HepG2 (cell line): ENCODE data around the gene GRIN3B. TPM values are rescaled to one million over a fixed set of nuclear protein-coding genes. Genes with fewer than 3 reads are reported as not detected.

Experiments
- ATAD3A ChIP-seq: sonication (generic); formaldehyde crosslinking; IDR thresholded peaks from 2 replicates; pipeline ENCODE4 v1.4.0; 2020; ENCODE audit warnings: missing genetic modification reagents
- ATF2 ChIP-seq: sonication (generic); formaldehyde crosslinking; IDR thresholded peaks from 2 replicates; pipeline ENCODE4 v1.4.0; 2020; ENCODE audit warnings: missing genetic modification reagents
- CBX1 ChIP-seq: IDR thresholded peaks from one replicate; pipeline ENCODE4 v1.6.1; 2016; ENCODE audit warnings: antibody characterized with exemption, low read depth
- GATA4 ChIP-seq: sonication (generic); IDR thresholded peaks from 2 replicates; pipeline ENCODE4 v1.6.1; 2016; ENCODE audit warnings: antibody characterized with exemption, low read depth, borderline replicate concordance
- HDAC6 ChIP-seq: fragments of 200-600 bp; sonication (generic); IDR thresholded peaks from 2 replicates; pipeline ENCODE4 v1.7.0; 2017; ENCODE audit warnings: mild to moderate bottlenecking, antibody characterized with exemption, low read length, low read depth
- NFATC3 ChIP-seq: sonication (generic); formaldehyde crosslinking; IDR thresholded peaks from 2 replicates; pipeline ENCODE4 v1.5.1; 2020; ENCODE audit warnings: mild to moderate bottlenecking, missing genetic modification reagents
- NFYC ChIP-seq: IDR thresholded peaks from 2 replicates; pipeline ENCODE4 v1.6.1; 2016; ENCODE audit warnings: missing genetic modification reagents, missing compliant biosample characterization
- PTBP1 ChIP-seq: fragments of 200-400 bp; formaldehyde crosslinking; IDR thresholded peaks from 2 replicates; pipeline ENCODE4 v1.6.1; 2018; ENCODE audit warnings: low read length, low read depth; ENCODE audit not compliant: poor library complexity, severe bottlenecking
- SIX1 ChIP-seq: sonication (generic); formaldehyde crosslinking; IDR thresholded peaks from 2 replicates; pipeline ENCODE4 v1.4.0; 2020; ENCODE audit warnings: missing genetic modification reagents, borderline replicate concordance
- SMC3 ChIP-seq: IDR thresholded peaks from 2 replicates; pipeline ENCODE4 v1.6.1; 2011; ENCODE audit warnings: low read length, improper control_type of control experiment
- TFDP1 ChIP-seq: IDR thresholded peaks from 2 replicates; pipeline ENCODE4 v1.6.1; 2016; ENCODE audit warnings: missing compliant biosample characterization, missing genetic modification reagents, borderline replicate concordance
- TMF1 ChIP-seq: sonication (generic); formaldehyde crosslinking; IDR thresholded peaks from 2 replicates; pipeline ENCODE4 v1.8.1; 2022; ENCODE audit warnings: low read depth, missing genetic modification reagents
- ZMYM2 ChIP-seq: sonication (generic); formaldehyde crosslinking; IDR thresholded peaks from 2 replicates; pipeline ENCODE4 v1.8.0; 2022; ENCODE audit warnings: mild to moderate bottlenecking, missing genetic modification reagents
- ZNF225 ChIP-seq: sonication (generic); formaldehyde crosslinking; IDR thresholded peaks from 2 replicates; pipeline ENCODE4 v1.4.0; 2020; ENCODE audit warnings: mild to moderate bottlenecking, missing genetic modification reagents
- ZNF337 ChIP-seq: sonication (generic); formaldehyde crosslinking; IDR thresholded peaks from 2 replicates; pipeline ENCODE4 v1.5.1; 2020; ENCODE audit warnings: missing genetic modification reagents, low read depth, mild to moderate bottlenecking, borderline replicate concordance
- polyA plus RNA-seq, 8 experiments: library from polyadenylated mRNA; depleted of rRNA in 3 of 8; stranded (reverse) in 7 of 8; unstranded in 1 of 8; fragments of >200 nt; fragmentation: Illumina TruSeq in 4 of 8; extraction: Trizol in 4 of 8; gene quantifications; 2 replicates each; pipeline versions ENCODE4 v1.2.1 to v1.2.3, GENCODE V29; 2011 to 2016; ENCODE audit warnings: low read depth in 4 of 8, missing spikeins in 1 of 8, mixed read lengths in 1 of 8; ENCODE audit not compliant: insufficient read depth in 1 of 8
- total RNA-seq, 5 experiments: library from RNA; depleted of rRNA; stranded (reverse); fragments of >200 nt; fragmentation: Illumina TruSeq; extraction: Trizol; gene quantifications; 2 replicates each; pipeline ENCODE4 v1.2.3, GENCODE V29; 2016; ENCODE audit warnings: low read depth in 1 of 5
- TF ChIP-seq, protein P1 (sequence below): sonication (generic); formaldehyde crosslinking; IDR thresholded peaks from 2 replicates; pipeline ENCODE4 v1.8.0; 2022; ENCODE audit warnings: low read depth, missing genetic modification reagents
- TF ChIP-seq, protein P2 (sequence below): sonication (generic); formaldehyde crosslinking; conservative IDR thresholded peaks from 2 replicates; pipeline ENCODE4 v1.8.0; 2022; ENCODE audit warnings: low read depth, missing genetic modification reagents

Gene GRIN3B
- total and polyA plus RNA-seq, 2 of the 13 experiments (the other 11 are each of a cell fraction or from before 2014, with no cell fraction given) = 0.07 to 0.20 TPM

GRCh38 chr19:1050989-1051788 lies 51.0 kb downstream of the GRIN3B start (continued):
- no peak for TF ChIP-seq ATF2 (CRISPR knock-in tag)
- TF ChIP-seq SIX1 (CRISPR knock-in tag) = no peak
- peak; percentile 79; the same call in 1 of the 2 replicates for TF ChIP-seq ZNF225 (CRISPR knock-in tag)
- no peak for TF ChIP-seq SMC3
- no peak for TF ChIP-seq NFATC3 (CRISPR knock-in tag)
- peak; percentile 80 for TF ChIP-seq CBX1
- TF ChIP-seq GATA4 = no peak
- TF ChIP-seq, protein P1, sequence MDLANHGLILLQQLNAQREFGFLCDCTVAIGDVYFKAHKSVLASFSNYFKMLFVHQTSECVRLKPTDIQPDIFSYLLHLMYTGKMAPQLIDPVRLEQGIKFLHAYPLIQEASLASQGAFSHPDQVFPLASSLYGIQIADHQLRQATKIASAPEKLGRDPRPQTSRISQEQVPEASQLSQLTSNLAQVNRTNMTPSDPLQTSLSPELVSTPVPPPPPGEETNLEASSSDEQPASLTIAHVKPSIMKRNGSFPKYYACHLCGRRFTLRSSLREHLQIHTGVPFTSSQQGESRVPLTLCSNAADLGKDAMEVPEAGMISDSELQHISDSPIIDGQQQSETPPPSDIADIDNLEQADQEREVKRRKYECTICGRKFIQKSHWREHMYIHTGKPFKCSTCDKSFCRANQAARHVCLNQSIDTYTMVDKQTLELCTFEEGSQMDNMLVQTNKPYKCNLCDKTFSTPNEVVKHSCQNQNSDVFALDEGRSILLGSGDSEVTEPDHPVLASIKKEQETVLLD = peak; percentile 51; the same call in 1 of the 2 replicates
- TF ChIP-seq ZNF337 (CRISPR knock-in tag) = no peak
- peak; percentile 71 for TF ChIP-seq ZMYM2 (CRISPR knock-in tag)
- peak; percentile 87 for TF ChIP-seq TFDP1 (CRISPR knock-in tag)
- peak; percentile 88 for TF ChIP-seq TMF1
- TF ChIP-seq ATAD3A (CRISPR knock-in tag) = no peak
- TF ChIP-seq NFYC (CRISPR knock-in tag) = no peak
- no peak for TF ChIP-seq PTBP1
- TF ChIP-seq, protein P2, sequence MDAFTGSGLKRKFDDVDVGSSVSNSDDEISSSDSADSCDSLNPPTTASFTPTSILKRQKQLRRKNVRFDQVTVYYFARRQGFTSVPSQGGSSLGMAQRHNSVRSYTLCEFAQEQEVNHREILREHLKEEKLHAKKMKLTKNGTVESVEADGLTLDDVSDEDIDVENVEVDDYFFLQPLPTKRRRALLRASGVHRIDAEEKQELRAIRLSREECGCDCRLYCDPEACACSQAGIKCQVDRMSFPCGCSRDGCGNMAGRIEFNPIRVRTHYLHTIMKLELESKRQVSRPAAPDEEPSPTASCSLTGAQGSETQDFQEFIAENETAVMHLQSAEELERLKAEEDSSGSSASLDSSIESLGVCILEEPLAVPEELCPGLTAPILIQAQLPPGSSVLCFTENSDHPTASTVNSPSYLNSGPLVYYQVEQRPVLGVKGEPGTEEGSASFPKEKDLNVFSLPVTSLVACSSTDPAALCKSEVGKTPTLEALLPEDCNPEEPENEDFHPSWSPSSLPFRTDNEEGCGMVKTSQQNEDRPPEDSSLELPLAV (CRISPR knock-in tag) = no peak
- no peak for TF ChIP-seq HDAC6
